TTC549 (cell line): ENCODE results near the gene ST8SIA6.
"Not testable (repeated sequence)": the region's sequence is repeated elsewhere in the genome, so short reads cannot be mapped to it uniquely, and the experiment has no call there.

Experiments used
- FAIRE-seq: peaks from 2 replicates; lab custom pipeline; 2012; peaks lifted over from hg19 to GRCh38; lab: Jason Lieb, UNC

Gene ST8SIA6

GRCh38 chr10:17457083-17457482 lies 2.7 kb upstream of the ST8SIA6 start:
- FAIRE-seq = no peak

DNA sequence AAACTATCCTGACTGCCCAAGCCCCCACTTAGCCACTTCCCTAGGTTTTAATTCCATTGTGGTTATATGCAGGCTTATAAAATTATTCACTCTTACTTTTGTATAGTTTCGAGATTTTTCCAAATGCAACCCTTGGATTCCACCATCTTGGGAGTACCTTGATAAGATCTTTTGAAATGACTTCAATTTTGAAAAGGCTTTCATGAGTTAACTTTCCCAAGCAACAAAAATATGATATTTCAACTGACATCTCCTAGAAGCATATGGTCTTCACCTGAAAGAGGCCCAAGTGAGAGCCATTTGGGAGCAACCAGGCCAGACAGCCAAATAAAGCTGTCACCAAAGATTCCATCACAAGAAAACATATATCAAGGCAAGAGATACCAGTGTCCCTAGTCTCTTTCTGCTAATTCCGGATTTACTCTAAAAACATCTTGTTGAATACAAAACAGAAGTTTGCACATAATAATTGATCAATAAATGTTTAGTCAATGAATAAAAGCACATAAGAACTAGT lies 1.7 kb upstream of the ST8SIA6 start:
- no peak for FAIRE-seq

GRCh38 chr10:17455015-17455520 lies 673 bp upstream of the ST8SIA6 start:
- FAIRE-seq = no peak

- no peak for FAIRE-seq
Measured at GRCh38 chr10:17453373-17454091, 863 bp downstream of the ST8SIA6 start.

- FAIRE-seq = no peak
Measured at GRCh38 chr10:17453035-17453372, 1.4 kb downstream of the ST8SIA6 start.

DNA sequence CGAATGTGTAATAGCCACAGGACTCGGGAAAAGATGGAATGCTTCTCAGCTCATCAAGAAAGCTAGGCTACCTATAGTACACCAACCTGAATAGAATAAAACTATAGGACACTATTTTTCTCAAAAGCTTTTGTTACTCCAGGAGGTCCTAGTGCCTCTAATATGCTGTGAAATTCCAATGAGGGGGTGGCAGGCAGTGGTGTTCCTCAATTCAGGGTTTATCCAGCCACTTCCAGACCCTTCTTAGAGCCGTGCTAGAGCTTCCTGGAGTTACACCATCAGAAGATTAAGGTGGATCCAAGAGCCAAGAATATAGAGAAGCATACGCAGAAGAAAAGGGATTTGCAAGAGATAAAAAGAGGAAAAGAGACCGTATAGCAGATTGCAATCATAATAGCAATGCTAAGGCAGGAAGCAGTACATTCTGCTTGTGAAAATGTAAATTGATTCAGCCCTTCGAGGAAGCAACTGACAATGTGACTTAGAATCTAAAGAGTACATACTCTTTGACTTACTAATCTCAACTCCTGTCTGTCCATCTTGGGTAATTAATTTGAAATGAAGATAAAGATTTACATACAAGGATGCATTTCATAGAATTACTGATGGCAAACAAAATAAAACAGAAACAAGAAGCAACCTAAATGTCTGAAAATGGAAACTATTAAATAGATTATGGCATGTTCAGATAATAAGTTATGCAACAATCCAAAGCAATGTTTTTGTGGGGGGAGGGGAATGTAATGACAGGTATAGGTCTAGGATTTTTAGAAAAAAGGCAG lies 2.1 kb downstream of the ST8SIA6 start:
- FAIRE-seq = no peak

GRCh38 chr10:17450024-17450423 lies 4.4 kb downstream of the ST8SIA6 start:
- no peak for FAIRE-seq

DNA sequence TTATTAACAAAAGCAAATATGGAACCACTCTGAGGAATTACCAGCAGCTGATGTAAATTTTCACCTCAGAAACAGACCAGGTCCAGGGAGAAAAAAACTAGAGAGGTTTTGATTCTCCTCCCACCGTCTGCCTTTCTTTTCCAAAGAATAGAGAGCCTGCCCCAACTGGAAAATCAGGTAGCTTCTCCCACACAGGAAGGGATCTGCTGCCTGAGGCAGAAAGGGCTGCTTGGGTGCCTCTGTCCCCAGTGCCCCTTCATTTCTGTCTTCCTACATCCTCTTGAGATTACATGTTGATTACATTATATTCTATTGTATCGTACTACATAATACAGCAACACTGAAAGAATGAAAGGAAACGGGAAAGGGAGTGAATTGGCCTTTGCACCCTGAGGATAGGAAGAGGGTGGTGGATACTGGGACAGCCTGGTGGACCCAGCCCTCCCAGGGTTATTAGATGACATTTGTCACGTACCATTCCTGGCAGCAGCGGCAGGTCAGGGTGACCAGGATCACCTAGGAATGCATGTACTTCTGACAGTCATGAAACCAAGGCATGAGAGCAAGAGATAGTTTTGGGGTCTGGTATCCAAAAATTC lies 8.9 kb downstream of the ST8SIA6 start:
- FAIRE-seq = no peak

- no peak for FAIRE-seq
Measured at GRCh38 chr10:17444388-17444714, 10.0 kb downstream of the ST8SIA6 start.

- no peak for FAIRE-seq
Measured at GRCh38 chr10:17443707-17444387, 10.5 kb downstream of the ST8SIA6 start.

DNA sequence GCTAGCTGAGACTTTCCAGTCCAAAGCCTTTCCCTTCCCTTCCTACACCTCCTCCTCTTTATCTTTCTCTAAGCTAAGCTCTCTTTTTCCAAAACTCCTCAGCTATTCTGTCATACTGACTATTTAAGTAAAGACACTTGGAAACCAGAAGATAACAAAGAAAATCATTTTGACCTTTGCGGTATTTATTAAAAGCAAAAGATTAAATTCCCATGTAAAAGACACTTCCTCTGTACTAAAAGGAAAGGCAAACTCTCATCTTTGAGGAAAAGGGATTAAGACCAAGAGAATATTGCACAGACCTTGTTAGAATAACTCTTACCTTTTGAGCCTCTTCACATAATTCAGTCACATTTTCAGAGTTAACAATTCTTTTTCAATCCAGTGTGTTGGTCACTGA lies 15.8 kb downstream of the ST8SIA6 start:
- no peak for FAIRE-seq

GRCh38 chr10:17436578-17436977 lies 17.8 kb downstream of the ST8SIA6 start:
- not testable (repeated sequence) for FAIRE-seq

GRCh38 chr10:17435953-17436352 lies 18.4 kb downstream of the ST8SIA6 start:
- FAIRE-seq = no peak

DNA sequence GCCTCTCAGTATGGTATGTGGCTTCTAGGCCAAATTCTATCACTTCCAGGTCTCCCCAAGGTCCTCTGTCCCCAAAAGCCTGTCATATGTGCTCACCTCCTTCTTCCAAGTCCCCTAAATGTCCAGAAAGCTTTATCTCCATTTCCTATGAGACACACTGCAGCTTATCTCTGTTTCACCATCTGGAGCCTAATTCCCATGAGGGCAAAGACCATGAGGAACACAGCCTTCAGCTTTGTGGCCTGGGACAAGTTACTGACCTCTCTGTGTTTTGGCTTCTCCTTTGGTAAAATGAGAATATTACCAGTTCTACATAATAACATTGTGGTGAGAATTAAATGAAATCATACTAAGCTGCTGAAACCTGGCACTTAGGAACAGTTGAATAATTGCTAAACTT lies 19.2 kb downstream of the ST8SIA6 start:
- FAIRE-seq = no peak

- FAIRE-seq = no peak
Measured at GRCh38 chr10:17432723-17433122, 21.7 kb downstream of the ST8SIA6 start.

- no peak for FAIRE-seq
Measured at GRCh38 chr10:17431871-17432311, 22.5 kb downstream of the ST8SIA6 start.

- FAIRE-seq = peak; percentile 79
Measured at GRCh38 chr10:17430647-17431355, 23.6 kb downstream of the ST8SIA6 start.

- FAIRE-seq = no peak
Measured at GRCh38 chr10:17429490-17429889, 24.9 kb downstream of the ST8SIA6 start.

DNA sequence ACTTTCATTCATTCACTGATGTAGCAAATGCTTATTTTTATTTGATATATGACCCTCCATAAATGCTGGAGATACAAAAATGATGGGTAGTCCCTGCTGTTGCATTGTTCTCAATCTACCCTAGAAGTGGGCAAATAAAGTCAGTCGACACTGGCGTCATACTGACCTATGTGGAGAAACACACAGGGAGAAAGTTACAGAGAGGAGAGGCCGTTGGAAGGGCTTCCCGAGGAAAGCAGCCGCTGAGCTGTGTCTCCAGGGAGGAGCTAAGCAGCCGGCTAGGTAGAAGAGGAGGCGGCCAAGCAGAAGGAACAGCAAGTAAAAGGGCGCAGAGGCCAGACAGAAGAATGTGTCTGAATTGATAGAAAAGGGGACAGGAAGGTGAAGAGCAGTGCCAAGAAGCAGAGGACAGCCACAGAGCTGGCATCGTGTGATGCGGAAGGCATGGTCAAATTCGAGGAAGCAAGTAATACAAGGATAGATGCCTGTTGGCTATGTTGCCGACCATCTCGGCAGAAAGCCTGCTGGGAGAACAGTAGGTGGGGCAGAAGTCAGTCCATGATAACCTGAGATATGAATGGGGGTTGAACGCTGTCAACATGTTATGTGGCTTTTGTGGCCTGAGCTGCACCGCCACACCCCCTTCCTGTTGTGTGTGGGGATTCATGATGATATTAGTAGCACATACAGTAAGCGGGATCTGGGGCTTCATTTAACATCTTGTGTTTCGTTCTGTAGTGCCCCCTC lies 25.9 kb downstream of the ST8SIA6 start:
- no peak for FAIRE-seq

- FAIRE-seq = no peak
Measured at GRCh38 chr10:17427666-17428350, 26.6 kb downstream of the ST8SIA6 start.

- no peak for FAIRE-seq
Measured at GRCh38 chr10:17427201-17427600, 27.2 kb downstream of the ST8SIA6 start.
